ENCODE measurements around the gene PRSS56. TPM values are rescaled to one million over a fixed set of nuclear protein-coding genes. Genes with fewer than 3 reads are reported as not detected.
"Not testable (repeated sequence)": the region's sequence is repeated elsewhere in the genome, so short reads cannot be mapped to it uniquely, and the experiment has no call there.

The PRSS56 gene
- total and polyA plus RNA-seq, 2 of the 8 experiments (the other 6 are each of a cell fraction or from before 2014, with no cell fraction given), result 0.03 TPM; not detected in 1

- 94% methylated on average over 6 of the region's 6 CpGs; no CpG with 5 or more reads in 1 of the 2 experiments for WGBS, 2 experiments (ENCODE audit: extremely low coverage in 1 of 2, insufficient coverage in 1 of 2, insufficient read length in 1 of 2, insufficient replicate concordance in 2 of 2, low coverage in 1 of 2, low lambda C conversion rate in 2 of 2, missing lambda C conversion rate in 1 of 2)
Observed at GRCh38 chr2:232570481-232570880, 50.3 kb downstream of the PRSS56 start.

More at GRCh38 chr2:232570481-232570880, 50.3 kb downstream of the PRSS56 start:
- H3K9ac ChIP-seq (replicated peaks in 1 of 4; ENCODE audit: extremely low read depth in 1 of 4, low read depth in 3 of 4, low read length in 3 of 4); H3K23ac ChIP-seq (ENCODE audit: insufficient read length); H4K8ac ChIP-seq (ENCODE audit: extremely low read depth, insufficient read depth, low read length); H2AK5ac ChIP-seq (ENCODE audit: low read depth, low read length); H3K27ac ChIP-seq (ENCODE audit: low read depth, low read length); H2BK15ac ChIP-seq (ENCODE audit: low read length); H2BK20ac ChIP-seq (ENCODE audit: low read length); H2AFZ ChIP-seq (ENCODE audit: low read length); H3K4me3 ChIP-seq (ENCODE audit: extremely low read depth in 1 of 4, insufficient read depth in 2 of 4, low read depth in 3 of 4, low read length in 4 of 4); H3K18ac ChIP-seq (ENCODE audit: extremely low read depth, low read length); H2BK5ac ChIP-seq (ENCODE audit: low read depth, low read length); FAIRE-seq; H4K5ac ChIP-seq (ENCODE audit: insufficient read length, low read depth, low read length); H3K79me2 ChIP-seq (ENCODE audit: control insufficient read depth in 1 of 2, insufficient read depth in 2 of 2, low read length in 2 of 2); H4K91ac ChIP-seq (replicated peaks; ENCODE audit: insufficient read length, low read length); DNase-seq (ENCODE audit: low read depth in 1 of 2, low spot score in 2 of 2); H3K23me2 ChIP-seq (ENCODE audit: low read depth, low read length); H3K4me1 ChIP-seq (replicated peaks in 1 of 4; ENCODE audit: control insufficient read depth in 3 of 4, insufficient read depth in 4 of 4, low read length in 3 of 4); H2BK120ac ChIP-seq (replicated peaks; ENCODE audit: low read depth, low read length); H2BK12ac ChIP-seq (ENCODE audit: low read depth, low read length); H3K27me3 ChIP-seq (replicated peaks in 1 of 4; ENCODE audit: control insufficient read depth in 3 of 4, extremely low read depth in 1 of 4, insufficient read depth in 3 of 4, low read length in 3 of 4); H3K14ac ChIP-seq (ENCODE audit: insufficient read length); H3K4me2 ChIP-seq (ENCODE audit: insufficient read depth in 1 of 2, low read depth in 2 of 2, low read length in 2 of 2); H3K79me1 ChIP-seq (ENCODE audit: low read depth, low read length); H3K4ac ChIP-seq (replicated peaks; ENCODE audit: insufficient read length, low read depth, low read length); H3K9me3 ChIP-seq (ENCODE audit: insufficient read depth in 2 of 2, low read depth in 1 of 2, low read length in 1 of 2); H3K56ac ChIP-seq (replicated peaks; ENCODE audit: insufficient read length, low read depth, low read length); H4K20me1 ChIP-seq (replicated peaks in 1 of 2; ENCODE audit: control insufficient read depth in 1 of 2, insufficient read depth in 2 of 2, low read length in 2 of 2): not testable (repeated sequence)
- POLR2A ChIA-PET (ENCODE audit: partially characterized antibody), result interaction anchor here (0.6 to 1.8 kb wide), 4 partner anchors 9 to 124 kb away, joined by 3 to 6 read pairs (median 4); no protein-coding TSS in a partner anchor
- peaks cover 9 to 66% (median 47%) of the 10 kb centered on the region in 4 experiments; a peak in 7 of 8 replicates for H3K36me3 ChIP-seq (ENCODE audit: control insufficient read depth in 2 of 4, insufficient read depth in 4 of 4, low read length in 3 of 4)
- CTCF ChIA-PET (ENCODE audit: partially characterized antibody), result interaction anchor here (0.7 kb wide), 1 partner anchor 495 kb away, joined by 3 read pairs; no protein-coding TSS in a partner anchor

Data from H1 (cell line).